Left renal cortex interstitium (tissue), 4 donors: Measurements from ENCODE around the gene ALPI. TPM values are rescaled to one million over a fixed set of nuclear protein-coding genes. Genes with fewer than 3 reads are reported as not detected.
"Not testable (repeated sequence)": the region's sequence is repeated elsewhere in the genome, so short reads cannot be mapped to it uniquely, and the experiment has no call there.

ENCODE experiments used
- DNase-seq, 4 donors: peaks; one replicate each; pipeline ENCODE4 v3.0.0-alpha.2; 2013; ENCODE audit warnings: low read depth in 4 of 4, low spot score in 2 of 4, missing footprints in 1 of 4
- polyA plus RNA-seq, 4 donors: library from polyadenylated mRNA; unstranded; fragments of 120-200 nt; gene quantifications; one replicate each; pipeline ENCODE4 v1.2.1, GENCODE V29; 2013; ENCODE audit not compliant: insufficient read length in 4 of 4

The ALPI gene
- polyA plus RNA-seq, 4 donors = 0.05 to 0.09 (median 0.06) TPM

- no peak for DNase-seq
Observed at GRCh38 chr2:232441147-232441651, 14.8 kb upstream of the ALPI start.

- DNase-seq = not testable (repeated sequence)
Observed at GRCh38 chr2:232441922-232442321, 14.0 kb upstream of the ALPI start.

GRCh38 chr2:232442431-232442830, 13.5 kb upstream of the ALPI start:
- DNase-seq = not testable (repeated sequence)

GRCh38 chr2:232443047-232443446, 12.9 kb upstream of the ALPI start:
- not testable (repeated sequence) for DNase-seq

GRCh38 chr2:232443669-232444408, 12.1 kb upstream of the ALPI start:
- DNase-seq = not testable (repeated sequence)

- DNase-seq = no peak
Observed at GRCh38 chr2:232444409-232445148, 11.4 kb upstream of the ALPI start.

GRCh38 chr2:232445149-232445885, 10.6 kb upstream of the ALPI start:
- DNase-seq = not testable (repeated sequence)

GRCh38 chr2:232446266-232446777, 9.6 kb upstream of the ALPI start:
- not testable (repeated sequence) for DNase-seq

GRCh38 chr2:232447091-232447620, 8.8 kb upstream of the ALPI start:
- DNase-seq = no peak

GRCh38 chr2:232447638-232448303, 8.2 kb upstream of the ALPI start:
- DNase-seq = no peak

- no peak for DNase-seq
Observed at GRCh38 chr2:232448304-232448690, 7.7 kb upstream of the ALPI start.

GRCh38 chr2:232449964-232450363, 6.0 kb upstream of the ALPI start:
- DNase-seq = no peak

- not testable (repeated sequence) for DNase-seq
Observed at GRCh38 chr2:232451645-232452044, 4.3 kb upstream of the ALPI start.

- DNase-seq = no peak
Observed at GRCh38 chr2:232454630-232455029, 1.3 kb upstream of the ALPI start.

- no peak for DNase-seq
Observed at GRCh38 chr2:232456296-232457120, 555 bp downstream of the ALPI start.

- DNase-seq = no peak
Observed at GRCh38 chr2:232457121-232458011, 1.4 kb downstream of the ALPI start.

GRCh38 chr2:232458051-232458660, 2.2 kb downstream of the ALPI start:
- DNase-seq = no peak
